NCI-H460 (cell line): ENCODE results near the gene RCN1. TPM values are rescaled to one million over a fixed set of nuclear protein-coding genes. Genes with fewer than 3 reads are reported as not detected.

Experiments used
- DNase-seq: peaks from one replicate; pipeline ENCODE4 v3.0.0-alpha.2; 2016; ENCODE audit warnings: low read depth; ENCODE audit errors: extremely low read depth
- small RNA-seq, 2 experiments: library from RNA; depleted of rRNA; stranded (forward); fragments of <200 nt; gene quantifications; one replicate each; pipeline ENCODE3, GENCODE V24; 2014
- total RNA-seq: library from RNA; depleted of rRNA; stranded (reverse); fragments of >200 nt; shearing (Covaris generic); gene quantifications from 2 replicates; pipeline ENCODE4 v1.2.3, GENCODE V29; 2014

The RCN1 gene
- total RNA-seq, 1 experiment from 2014 or later, result 132 TPM

DNA sequence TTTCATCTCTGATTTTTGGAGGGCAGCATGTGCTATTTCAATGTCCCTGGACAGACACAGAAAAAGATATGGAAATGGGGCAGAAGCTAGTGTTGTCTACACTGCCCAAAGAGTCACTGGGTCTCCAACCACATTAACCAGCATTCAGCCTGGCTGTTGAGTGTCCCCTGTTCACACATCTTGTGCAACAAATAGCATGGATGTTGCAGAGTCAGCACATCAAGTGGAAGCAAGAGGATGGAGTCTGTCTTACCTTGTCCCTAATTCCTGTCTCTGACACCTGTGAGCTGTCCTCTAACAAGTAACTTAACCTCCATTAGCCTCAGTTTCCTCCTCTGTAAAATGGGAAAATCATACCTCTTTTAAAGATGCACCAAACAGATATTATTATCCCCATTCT, 60.2 kb downstream of the RCN1 start:
- DNase-seq, result no peak

GRCh38 chr11:32152216-32152615, 61.3 kb downstream of the RCN1 start:
- no peak for DNase-seq

DNA sequence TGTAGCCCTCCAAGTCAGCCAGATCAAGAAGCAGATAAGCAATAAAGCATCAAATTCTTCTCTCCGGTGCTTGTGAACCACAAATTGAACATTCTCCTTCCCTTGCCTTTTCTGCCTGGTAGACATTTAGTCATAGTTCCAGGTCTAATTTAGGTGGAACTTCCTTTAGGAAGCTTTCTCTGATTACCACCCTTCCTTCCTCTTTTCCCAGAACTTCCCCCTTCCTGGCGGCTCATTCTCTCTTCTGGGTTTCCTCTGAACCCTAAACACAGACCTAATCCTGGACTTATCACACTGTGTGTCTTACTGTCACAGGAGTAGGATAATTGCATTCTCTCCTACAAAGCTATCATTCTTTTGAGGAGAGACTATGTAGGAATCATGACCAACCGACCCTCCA, 61.9 kb downstream of the RCN1 start:
- no peak for DNase-seq

- DNase-seq, result no peak
Measured at GRCh38 chr11:32153747-32154146, 62.9 kb downstream of the RCN1 start.

GRCh38 chr11:32154275-32154674, 63.4 kb downstream of the RCN1 start:
- no peak for DNase-seq

Small RNA genes lying within 50 kb of the gene (small RNA-seq; reads per million reads assigned to genes)
- gene RF00012, result 0 to 0.12 reads per million in 2 experiments
